CD1c-positive myeloid dendritic cell (primary cell): ENCODE data around the gene C12orf57.

Source experiments
- DNase-seq: peaks from one replicate; pipeline ENCODE4 v3.0.0-alpha.2; 2016; ENCODE audit errors: extremely low spot score

C12orf57 gene

DNA sequence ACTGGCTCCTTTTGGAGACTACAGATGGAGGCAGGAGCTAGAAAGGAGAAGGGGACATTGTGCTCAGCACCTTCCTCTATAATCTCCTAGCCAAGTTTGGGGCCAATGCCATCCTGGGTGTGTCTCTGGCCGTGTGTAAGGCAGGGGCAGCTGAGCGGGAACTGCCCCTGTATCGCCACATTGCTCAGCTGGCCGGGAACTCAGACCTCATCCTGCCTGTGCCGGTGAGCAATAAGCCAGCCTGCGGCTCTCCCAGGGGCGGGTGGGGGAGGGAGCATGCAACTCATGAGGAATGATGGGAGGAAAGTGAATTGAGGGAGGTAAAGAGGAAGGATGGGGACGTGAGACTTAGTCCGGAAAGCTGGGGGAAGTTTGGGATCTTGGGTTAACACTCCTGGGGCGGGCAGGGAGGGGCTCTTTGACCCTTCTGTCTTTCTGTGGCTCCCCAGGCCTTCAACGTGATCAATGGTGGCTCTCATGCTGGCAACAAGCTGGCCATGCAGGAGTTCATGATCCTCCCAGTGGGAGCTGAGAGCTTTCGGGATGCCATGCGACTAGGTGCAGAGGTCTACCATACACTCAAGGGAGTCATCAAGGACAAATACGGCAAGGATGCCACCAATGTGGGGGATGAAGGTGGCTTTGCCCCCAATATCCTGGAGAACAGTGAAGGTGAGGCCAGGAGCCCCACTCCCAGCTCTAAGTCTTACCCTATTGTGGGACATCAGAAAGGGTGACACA, 26.2 kb upstream of the C12orf57 start:
- DNase-seq = no peak

DNA sequence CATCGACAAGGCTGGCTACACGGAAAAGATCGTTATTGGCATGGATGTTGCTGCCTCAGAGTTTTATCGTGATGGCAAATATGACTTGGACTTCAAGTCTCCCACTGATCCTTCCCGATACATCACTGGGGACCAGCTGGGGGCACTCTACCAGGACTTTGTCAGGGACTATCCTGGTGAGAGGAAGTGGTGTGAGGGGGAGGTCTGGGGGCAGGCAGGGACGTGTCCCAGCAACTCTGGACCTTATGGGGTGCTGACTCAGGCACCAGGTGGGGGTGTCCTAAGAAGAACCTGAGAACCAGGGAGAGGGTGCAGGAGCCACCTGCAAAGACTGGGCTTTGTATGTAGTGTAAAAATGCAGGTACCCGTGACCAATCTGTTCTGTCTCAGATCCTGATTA, 24.2 kb upstream of the C12orf57 start:
- DNase-seq = no peak

DNA sequence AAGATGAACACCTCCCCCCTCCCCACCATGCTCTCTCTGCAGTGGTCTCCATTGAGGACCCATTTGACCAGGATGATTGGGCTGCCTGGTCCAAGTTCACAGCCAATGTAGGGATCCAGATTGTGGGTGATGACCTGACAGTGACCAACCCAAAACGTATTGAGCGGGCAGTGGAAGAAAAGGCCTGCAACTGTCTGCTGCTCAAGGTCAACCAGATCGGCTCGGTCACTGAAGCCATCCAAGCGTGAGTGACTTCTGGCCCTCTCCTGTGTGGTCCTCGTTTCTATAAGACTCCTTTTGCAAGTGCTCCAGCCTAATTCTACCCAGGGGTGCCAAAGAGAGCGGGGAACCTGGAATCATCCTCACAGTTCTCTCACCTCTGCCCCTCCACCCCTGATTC, 22.3 kb upstream of the C12orf57 start:
- DNase-seq = no peak

DNA sequence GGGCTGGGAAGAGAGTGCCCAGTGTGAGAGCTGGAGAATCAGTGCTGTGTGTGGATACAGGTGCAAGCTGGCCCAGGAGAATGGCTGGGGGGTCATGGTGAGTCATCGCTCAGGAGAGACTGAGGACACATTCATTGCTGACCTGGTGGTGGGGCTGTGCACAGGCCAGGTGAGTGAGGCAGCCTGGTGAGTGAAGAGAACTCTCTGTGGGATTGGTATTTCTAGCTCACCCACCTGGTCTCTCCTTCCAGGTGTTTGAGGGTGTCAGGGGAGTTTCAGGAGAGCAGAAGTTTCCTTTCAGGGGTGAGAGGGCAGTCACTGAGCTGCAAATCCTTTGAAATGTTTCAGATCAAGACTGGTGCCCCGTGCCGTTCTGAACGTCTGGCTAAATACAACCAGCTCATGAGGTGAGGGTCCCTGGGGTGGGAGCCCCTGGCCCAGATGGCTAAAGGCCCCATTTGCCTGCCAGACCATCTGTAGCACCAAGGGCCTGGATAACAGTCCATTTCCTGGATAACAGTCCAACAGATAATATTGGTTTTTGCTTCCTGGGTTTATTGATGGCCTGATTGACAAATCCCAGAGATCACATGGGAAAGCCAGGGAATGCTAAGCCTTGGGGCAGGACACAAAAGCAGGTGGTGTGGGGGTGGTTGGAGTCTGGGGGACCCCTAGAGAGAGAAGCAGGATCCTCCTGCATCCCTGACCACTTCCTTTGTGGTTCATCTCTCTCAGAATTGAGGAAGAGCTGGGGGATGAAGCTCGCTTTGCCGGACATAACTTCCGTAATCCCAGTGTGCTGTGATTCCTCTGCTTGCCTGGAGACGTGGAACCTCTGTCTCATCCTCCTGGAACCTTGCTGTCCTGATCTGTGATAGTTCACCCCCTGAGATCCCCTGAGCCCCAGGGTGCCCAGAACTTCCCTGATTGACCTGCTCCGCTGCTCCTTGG, 21.6 kb upstream of the C12orf57 start:
- DNase-seq = peak; percentile 74

DNA sequence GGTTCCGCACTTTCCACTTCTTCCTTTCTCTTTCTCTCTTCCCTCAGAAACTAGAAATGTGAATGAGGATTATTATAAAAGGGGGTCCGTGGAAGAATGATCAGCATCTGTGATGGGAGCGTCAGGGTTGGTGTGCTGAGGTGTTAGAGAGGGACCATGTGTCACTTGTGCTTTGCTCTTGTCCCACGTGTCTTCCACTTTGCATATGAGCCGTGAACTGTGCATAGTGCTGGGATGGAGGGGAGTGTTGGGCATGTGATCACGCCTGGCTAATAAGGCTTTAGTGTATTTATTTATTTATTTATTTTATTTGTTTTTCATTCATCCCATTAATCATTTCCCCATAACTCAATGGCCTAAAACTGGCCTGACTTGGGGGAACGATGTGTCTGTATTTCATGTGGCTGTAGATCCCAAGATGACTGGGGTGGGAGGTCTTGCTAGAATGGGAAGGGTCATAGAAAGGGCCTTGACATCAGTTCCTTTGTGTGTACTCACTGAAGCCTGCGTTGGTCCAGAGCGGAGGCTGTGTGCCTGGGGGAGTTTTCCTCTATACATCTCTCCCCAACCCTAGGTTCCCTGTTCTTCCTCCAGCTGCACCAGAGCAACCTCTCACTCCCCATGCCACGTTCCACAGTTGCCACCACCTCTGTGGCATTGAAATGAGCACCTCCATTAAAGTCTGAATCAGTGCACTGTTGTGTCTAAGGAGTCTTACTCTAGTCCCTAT, 20.7 kb upstream of the C12orf57 start:
- DNase-seq = no peak

DNA sequence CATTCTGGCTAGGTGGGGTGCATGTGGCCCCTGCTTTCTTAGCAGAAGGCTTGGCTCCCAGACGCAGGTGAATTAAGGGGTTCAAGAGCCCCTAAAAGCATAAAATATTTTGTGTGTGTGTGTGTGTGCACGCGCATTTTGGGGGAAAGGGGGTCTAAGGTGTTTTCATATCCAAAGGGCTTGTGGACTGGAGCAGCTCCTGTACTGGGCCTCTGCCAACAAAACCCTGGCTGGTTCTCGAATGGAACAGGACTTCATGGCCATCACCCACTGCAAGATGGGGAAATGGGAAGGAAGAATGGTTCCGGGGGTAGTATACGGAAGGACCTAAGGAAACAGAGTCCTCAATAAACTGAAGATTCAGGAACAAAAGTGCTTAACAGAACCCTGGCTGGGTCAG, 20.0 kb upstream of the C12orf57 start:
- DNase-seq = no peak

DNA sequence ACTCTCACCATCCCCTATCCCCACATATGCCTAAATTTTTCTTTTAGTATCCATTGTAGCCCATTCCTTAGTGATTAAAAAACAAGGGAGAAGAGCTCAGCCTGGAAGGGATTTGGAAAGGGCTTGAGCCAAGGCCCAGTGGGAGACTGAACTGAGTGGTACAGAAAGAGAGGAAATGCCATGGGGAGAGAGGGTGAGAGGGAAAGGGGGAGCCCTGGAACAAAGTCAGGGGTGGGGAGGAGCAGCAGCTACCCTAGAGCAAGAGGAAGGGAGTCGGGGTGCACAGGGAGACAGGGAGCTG, 18.6 kb upstream of the C12orf57 start:
- DNase-seq = no peak

DNA sequence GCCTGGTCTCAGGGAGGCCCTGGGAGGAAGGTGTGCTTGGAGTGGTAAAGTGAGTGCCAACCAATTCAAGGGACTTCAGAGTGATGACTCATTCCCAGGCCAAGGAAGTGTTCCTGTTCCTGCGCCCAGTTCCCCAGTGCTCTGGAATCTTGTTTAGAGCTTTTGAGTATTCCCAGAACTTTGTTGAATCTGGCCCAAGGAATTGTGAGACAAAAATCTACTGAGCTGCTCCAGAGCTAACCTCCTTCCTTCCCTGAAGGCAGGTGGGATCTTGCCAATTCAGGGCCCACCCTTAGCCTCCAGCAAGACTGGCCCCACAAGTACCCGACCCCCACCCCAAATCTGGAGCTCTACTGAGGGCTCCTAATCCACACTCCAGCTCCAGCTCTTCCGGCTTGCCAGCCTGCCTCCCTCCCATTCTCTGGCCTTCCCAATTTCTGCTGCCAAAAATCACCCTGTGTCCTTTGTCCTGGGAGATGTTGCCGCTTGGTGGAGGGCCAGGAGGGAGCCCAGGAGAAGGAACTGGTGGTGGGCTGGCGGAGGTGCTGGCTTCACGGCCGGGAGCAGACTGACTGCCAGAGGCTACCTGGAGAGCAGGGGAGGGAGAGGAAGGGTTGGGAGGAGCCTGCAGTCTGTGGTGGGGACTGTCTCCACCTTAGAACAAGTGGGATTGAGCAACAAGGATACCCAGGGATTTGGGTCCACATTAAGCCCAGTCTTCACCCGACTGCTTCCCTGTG, 18.1 kb upstream of the C12orf57 start:
- DNase-seq = no peak

DNA sequence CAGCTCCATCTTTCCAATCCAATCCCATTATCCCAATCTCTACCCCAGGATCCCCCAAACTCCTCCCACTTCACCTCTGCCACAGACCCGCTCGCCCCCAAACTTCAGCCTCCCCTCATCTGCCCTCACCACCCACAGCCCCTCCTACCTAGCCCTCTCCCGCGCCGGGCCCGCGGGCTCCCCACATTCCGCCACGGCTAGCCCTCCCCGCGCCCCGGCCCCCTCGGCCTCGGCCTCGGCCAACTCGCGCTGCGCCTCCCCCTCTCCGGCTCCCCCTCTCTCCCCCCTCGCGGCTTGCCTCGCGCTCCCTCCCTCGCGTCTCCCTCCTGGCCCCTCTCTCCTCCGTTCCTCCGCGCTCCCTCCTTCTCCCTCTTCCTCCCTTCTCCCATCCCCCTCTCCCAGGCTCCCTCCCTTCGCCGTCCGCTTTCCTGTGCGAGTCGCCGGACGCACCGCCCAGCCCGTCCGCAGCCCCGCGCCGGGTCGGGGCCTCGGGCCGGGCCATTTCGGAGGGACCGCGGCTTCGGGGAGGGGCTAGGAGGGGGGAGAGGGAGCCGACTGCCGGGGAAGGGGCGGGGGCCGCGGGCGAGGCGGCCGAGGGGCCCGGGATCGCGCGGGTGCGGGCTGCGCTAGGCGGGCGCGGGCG, 16.3 kb upstream of the C12orf57 start, which contains the start of gene ATN1:
TSS of gene ATN1 (plus strand) at position 581 of the 643 bp plus-strand sequence. CDS start 6,043 bp downstream, outside the sequence.
- DNase-seq = no peak

DNA sequence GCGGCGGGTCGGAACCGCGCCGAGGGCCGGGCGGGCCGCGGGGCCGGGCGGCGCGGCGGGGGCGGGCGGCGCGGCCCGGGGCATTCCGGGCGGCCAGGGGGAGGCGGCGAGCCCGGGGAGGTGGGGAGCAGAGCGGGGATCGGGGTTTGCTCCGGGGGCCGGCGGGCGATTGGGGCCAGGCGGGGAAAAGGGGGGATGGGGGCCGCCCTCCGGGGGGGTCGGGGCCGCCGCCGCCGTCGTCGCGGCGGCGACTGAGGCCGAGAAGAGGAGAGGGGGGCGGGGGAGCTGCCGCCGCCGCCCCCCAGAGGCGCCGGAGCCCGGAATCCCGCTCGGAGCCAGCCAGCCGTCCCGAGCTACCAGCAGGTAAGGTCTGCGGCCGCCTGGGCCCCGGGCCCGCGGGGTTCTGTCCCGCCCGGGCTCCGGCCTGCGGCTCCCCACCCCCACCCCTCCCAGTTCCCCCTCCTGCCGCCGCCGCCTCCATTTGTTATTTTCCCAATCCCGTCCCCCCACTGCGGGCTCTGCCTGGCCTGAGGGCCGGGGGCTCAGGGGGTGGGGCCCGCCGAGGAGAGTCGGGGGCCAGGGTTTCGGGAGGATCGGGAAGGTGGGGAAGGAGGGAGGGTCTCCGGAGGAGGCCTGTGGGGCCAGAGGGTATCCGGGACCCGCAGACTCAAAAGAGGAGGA, 15.7 kb upstream of the C12orf57 start:
- DNase-seq = no peak

DNA sequence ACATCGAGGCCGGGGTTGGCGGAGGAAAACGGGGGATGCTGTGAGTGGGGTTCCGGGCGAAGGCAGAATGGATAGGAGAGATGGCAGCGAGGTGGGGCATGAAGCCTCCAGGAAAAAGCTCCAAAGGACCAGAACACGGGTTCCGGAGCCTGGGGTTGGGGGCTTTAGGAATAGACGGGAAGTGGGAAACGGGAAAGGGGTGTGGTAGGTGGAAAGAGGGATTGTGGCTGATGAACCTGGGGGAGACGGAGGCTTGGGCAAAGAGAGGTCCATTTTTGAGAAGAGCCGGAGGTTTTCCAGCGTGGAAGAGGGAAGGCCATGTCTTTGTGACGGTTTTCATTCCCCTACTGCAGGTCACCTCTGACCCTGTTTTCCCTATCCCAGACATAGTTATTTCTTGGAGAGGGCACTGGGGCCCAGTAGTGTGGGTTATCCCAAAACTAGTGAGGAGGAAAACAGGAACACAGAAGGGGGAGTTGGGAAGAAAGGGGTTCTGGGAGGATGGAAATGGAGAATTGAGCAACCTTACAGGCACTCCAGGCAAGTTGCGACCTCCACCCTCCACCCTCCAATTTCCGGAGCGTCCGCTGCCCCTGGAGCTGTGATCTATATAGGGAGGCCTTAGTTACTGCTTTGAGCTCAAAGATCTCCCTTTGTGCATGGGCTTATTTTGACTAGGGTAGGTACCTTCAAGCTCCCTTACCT, 15.0 kb upstream of the C12orf57 start:
- no peak for DNase-seq

DNA sequence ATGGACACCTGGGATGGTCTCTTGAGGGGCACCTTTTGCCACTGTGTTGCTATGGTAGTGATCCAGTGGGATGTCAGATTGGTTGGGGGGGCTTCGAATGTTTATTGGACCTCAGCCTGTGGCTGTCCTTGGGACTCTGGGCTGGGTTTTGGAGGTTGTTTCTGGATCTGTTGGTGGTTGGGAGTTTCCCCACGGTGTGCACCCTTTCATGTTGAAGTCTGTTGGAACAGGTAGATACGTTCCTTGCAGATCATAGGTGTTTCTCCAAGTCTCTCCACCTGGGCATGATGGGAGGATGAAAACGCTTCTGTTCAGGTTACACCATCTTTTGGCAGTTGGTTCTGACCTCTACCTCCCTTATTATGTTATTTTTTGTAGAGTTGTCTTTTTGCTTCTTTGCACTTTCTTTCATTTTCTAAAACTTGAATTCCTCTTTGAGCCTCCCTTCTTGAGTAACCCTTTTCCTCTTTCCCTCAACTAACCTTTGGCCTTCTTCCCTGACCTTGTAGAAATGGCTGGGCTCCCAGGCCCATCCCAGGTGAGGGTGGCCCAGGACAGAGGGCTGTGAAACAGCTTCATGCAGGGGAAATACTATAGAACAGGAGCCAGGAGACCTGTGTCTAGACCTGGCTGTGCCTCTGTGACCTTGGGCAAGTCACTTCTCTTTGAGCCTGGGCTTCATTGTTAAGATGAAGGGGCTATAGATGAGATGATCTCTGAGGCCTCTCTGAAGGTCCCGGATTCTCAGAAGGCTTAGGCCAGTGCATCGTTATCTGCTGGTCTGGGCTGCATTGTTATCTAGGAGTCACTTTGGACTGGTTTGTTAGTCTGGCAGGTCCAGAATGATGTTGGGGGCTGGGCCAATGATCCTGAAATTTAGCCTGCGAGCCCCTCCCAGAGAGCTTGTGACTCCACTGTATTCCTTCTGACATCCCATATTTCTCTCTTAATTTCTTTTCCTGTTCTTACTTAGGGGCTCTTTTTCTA, 14.1 kb upstream of the C12orf57 start:
- DNase-seq = no peak

DNA sequence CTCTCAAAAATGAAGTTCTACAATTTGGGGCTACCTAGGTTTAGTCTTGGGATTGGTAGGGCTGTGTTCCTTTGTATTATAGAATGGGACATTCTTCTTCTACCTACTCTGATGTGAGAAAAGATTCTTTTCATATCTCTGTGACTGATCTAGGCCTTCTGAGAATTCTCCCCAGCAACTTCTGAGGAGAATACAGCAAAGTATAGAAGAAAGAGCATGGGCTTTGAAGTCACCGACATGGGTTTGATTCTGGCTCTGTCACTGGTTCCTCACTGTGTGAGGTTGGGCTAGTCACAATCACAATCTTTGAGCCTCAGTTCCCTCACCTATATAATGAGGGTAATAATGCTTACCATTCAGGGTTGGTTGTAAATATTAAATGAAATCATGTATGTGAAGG, 11.1 kb upstream of the C12orf57 start:
- DNase-seq = no peak

DNA sequence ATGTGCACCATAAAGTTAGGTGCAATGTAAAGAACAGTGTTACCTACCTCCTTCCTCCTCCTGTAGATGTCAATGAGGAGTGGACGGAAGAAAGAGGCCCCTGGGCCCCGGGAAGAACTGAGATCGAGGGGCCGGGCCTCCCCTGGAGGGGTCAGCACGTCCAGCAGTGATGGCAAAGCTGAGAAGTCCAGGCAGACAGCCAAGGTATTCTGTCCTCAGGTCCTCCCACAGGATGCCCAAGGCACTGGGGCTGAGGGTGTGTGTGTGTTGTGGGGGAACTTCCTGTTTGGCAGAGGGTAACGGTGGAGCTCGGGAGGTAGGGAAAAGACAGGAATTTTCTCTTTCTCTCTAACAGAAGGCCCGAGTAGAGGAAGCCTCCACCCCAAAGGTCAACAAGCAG, 9.7 kb upstream of the C12orf57 start:
- DNase-seq = no peak

DNA sequence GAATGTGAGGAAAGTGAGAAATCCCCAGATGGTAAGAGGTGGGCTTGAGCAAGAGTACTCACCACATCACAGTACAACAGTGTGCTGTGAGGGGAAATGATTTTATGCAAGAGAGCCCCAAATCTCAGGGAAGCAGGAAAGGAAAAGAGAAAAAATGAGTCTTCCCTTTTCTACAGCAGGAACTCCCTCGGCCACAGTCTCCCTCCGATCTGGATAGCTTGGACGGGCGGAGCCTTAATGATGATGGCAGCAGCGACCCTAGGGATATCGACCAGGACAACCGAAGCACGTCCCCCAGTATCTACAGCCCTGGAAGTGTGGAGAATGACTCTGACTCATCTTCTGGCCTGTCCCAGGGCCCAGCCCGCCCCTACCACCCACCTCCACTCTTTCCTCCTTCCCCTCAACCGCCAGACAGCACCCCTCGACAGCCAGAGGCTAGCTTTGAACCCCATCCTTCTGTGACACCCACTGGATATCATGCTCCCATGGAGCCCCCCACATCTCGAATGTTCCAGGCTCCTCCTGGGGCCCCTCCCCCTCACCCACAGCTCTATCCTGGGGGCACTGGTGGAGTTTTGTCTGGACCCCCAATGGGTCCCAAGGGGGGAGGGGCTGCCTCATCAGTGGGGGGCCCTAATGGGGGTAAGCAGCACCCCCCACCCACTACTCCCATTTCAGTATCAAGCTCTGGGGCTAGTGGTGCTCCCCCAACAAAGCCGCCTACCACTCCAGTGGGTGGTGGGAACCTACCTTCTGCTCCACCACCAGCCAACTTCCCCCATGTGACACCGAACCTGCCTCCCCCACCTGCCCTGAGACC, 8.2 kb upstream of the C12orf57 start:
- peak; percentile 64 for DNase-seq

DNA sequence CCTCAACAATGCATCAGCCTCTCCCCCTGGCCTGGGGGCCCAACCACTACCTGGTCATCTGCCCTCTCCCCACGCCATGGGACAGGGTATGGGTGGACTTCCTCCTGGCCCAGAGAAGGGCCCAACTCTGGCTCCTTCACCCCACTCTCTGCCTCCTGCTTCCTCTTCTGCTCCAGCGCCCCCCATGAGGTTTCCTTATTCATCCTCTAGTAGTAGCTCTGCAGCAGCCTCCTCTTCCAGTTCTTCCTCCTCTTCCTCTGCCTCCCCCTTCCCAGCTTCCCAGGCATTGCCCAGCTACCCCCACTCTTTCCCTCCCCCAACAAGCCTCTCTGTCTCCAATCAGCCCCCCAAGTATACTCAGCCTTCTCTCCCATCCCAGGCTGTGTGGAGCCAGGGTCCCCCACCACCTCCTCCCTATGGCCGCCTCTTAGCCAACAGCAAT, 7.6 kb upstream of the C12orf57 start:
- peak; percentile 61 for DNase-seq

DNA sequence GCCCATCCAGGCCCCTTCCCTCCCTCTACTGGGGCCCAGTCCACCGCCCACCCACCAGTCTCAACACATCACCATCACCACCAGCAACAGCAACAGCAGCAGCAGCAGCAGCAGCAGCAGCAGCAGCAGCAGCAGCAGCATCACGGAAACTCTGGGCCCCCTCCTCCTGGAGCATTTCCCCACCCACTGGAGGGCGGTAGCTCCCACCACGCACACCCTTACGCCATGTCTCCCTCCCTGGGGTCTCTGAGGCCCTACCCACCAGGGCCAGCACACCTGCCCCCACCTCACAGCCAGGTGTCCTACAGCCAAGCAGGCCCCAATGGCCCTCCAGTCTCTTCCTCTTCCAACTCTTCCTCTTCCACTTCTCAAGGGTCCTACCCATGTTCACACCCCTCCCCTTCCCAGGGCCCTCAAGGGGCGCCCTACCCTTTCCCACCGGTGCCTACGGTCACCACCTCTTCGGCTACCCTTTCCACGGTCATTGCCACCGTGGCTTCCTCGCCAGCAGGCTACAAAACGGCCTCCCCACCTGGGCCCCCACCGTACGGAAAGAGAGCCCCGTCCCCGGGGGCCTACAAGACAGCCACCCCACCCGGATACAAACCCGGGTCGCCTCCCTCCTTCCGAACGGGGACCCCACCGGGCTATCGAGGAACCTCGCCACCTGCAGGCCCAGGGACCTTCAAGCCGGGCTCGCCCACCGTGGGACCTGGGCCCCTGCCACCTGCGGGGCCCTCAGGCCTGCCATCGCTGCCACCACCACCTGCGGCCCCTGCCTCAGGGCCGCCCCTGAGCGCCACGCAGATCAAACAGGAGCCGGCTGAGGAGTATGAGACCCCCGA, 7.0 kb upstream of the C12orf57 start:
- no peak for DNase-seq
